GM12878 (cell line): ENCODE results near the gene FOXO3. TPM values are rescaled to one million over a fixed set of nuclear protein-coding genes. Genes with fewer than 3 reads are reported as not detected.

ENCODE experiments used
- ATAC-seq: fragments of 200-7000 bp; cut with Tn5 transposase; 3 replicates; pipeline ENCODE4 v1.9.1; 2020; ENCODE audit warnings: mild to moderate bottlenecking, moderate library complexity
- BruUV-seq: library from RNA; stranded (reverse); fragments of 400-500 nt; replicated peaks from 2 replicates; lab custom pipeline; 2021; lab: Mats Ljungman, UMichigan
- CTCF ChIA-PET: fragments of 300-600 bp; sonication (Branson Sonifier 250); formaldehyde crosslinking; extraction: SDS; loops from one replicate; lab custom pipeline; 2021; ENCODE audit warnings: inconsistent platforms; lab: Yijun Ruan, JAX
- POLR2A ChIA-PET: fragments of 350-600 bp; formaldehyde crosslinking; extraction: SDS; loops from one replicate; lab custom pipeline; 2021; ENCODE audit warnings: inconsistent platforms; lab: Charles Lee
- RAD21 ChIA-PET: fragments of 300-600 bp; sonication (Branson Sonifier 250); formaldehyde crosslinking; loops from one replicate; lab custom pipeline; 2023; ENCODE audit warnings: antibody characterized with exemption; ENCODE audit not compliant: unreplicated experiment; lab: Charles Lee
- SMC1A ChIA-PET: fragments of 300-600 bp; sonication (Branson Sonifier 250); formaldehyde crosslinking; loops from one replicate; lab custom pipeline; 2023; ENCODE audit not compliant: unreplicated experiment, uncharacterized antibody; lab: Charles Lee
- DNase-seq: peaks from one replicate; pipeline ENCODE4 v3.0.0-alpha.2; 2011; ENCODE audit warnings: low read depth, low spot score
- FAIRE-seq: peaks from 3 replicates; lab custom pipeline; 2011; peaks lifted over from hg19 to GRCh38; lab: Jason Lieb, UNC
- H2AFZ ChIP-seq: 2 replicates; pipeline ENCODE4 v1.6.0; 2011; ENCODE audit warnings: low read depth, low read length, control low read depth; ENCODE audit not compliant: control insufficient read depth
- H3K27ac ChIP-seq: 2 replicates; pipeline ENCODE4 v1.5.1; 2011; ENCODE audit warnings: control low read depth; ENCODE audit not compliant: control insufficient read depth, insufficient read depth
- H3K27me3 ChIP-seq, 2 experiments: replicated peaks in 1 of 2; 2 replicates each; pipeline versions ENCODE4 v1.6.0 to v1.6.1; 2011; ENCODE audit warnings: low read length in 1 of 2; ENCODE audit not compliant: control insufficient read depth in 2 of 2, insufficient read depth in 2 of 2
- H3K36me3 ChIP-seq, 2 experiments: 2 replicates each; pipeline ENCODE4 v1.5.1; 2011; ENCODE audit warnings: low read length in 1 of 2; ENCODE audit not compliant: control insufficient read depth in 2 of 2, insufficient read depth in 2 of 2
- H3K4me1 ChIP-seq: 2 replicates; pipeline ENCODE4 v1.6.1; 2011; ENCODE audit warnings: mild to moderate bottlenecking, low read length, moderate library complexity, mixed read lengths; ENCODE audit not compliant: control insufficient read depth, insufficient read depth
- H3K4me2 ChIP-seq: 2 replicates; pipeline ENCODE4 v1.6.0; 2011; ENCODE audit warnings: control low read depth; ENCODE audit not compliant: control insufficient read depth, insufficient read depth
- H3K4me3 ChIP-seq: fragments of 200-600 bp; sonication (generic); 2 replicates; pipeline ENCODE4 v1.5.1; 2016
- H3K79me2 ChIP-seq: 2 replicates; pipeline ENCODE4 v1.6.0; 2011; ENCODE audit warnings: low read length; ENCODE audit not compliant: control insufficient read depth, insufficient read depth
- H3K9ac ChIP-seq: 2 replicates; pipeline ENCODE4 v1.8.0; 2011; ENCODE audit warnings: low read length, control low read depth, mixed read lengths; ENCODE audit not compliant: control insufficient read depth, insufficient read depth
- H3K9me3 ChIP-seq: replicated peaks from 3 replicates; pipeline ENCODE4 v1.5.1; 2011; ENCODE audit warnings: mild to moderate bottlenecking, low read length; ENCODE audit not compliant: control insufficient read depth, insufficient read depth
- H4K20me1 ChIP-seq: 2 replicates; pipeline ENCODE4 v1.6.0; 2011; ENCODE audit not compliant: control insufficient read depth, insufficient read depth
- CBFB ChIP-seq: IDR thresholded peaks from 2 replicates; pipeline ENCODE4 v1.6.1; 2016; ENCODE audit warnings: antibody characterized with exemption, low read depth
- DPF2 ChIP-seq: fragments of 450-650 bp; IDR thresholded peaks from 2 replicates; pipeline ENCODE4 v1.6.1; 2017; ENCODE audit warnings: mild to moderate bottlenecking
- FOS ChIP-seq: IDR thresholded peaks from 3 replicates; pipeline ENCODE4 v1.6.1; 2011; ENCODE audit warnings: borderline replicate concordance; ENCODE audit not compliant: insufficient read length; ENCODE audit errors: extremely low read depth
- KLF5 ChIP-seq: fragments of 450-650 bp; IDR thresholded peaks from 2 replicates; pipeline ENCODE4 v1.6.1; 2014; ENCODE audit warnings: mild to moderate bottlenecking; ENCODE audit not compliant: partially characterized antibody
- PML ChIP-seq: IDR thresholded peaks from 2 replicates; pipeline ENCODE4 v1.6.1; 2012; ENCODE audit warnings: low read length, inconsistent platforms
- RB1 ChIP-seq: fragments of 450-650 bp; formaldehyde crosslinking; IDR thresholded peaks from 2 replicates; pipeline ENCODE4 v1.6.1; 2017; ENCODE audit warnings: mild to moderate bottlenecking, borderline replicate concordance
- RCOR1 ChIP-seq: conservative IDR thresholded peaks from 2 replicates; pipeline ENCODE4 v1.6.1; 2012; ENCODE audit warnings: low read depth, low read length, improper control_type of control experiment
- RFX5 ChIP-seq: IDR thresholded peaks from 2 replicates; pipeline ENCODE4 v1.6.1; 2011; ENCODE audit warnings: low read depth, low read length, improper control_type of control experiment
- TARDBP ChIP-seq: IDR thresholded peaks from 2 replicates; pipeline ENCODE4 v1.6.1; 2016; ENCODE audit warnings: borderline replicate concordance
- YY1 ChIP-seq: IDR thresholded peaks from 2 replicates; pipeline ENCODE4 v1.6.1; 2011; ENCODE audit warnings: low read depth, mild to moderate bottlenecking, low read length
- ZSCAN29 ChIP-seq: fragments of 450-650 bp; IDR thresholded peaks from 2 replicates; pipeline ENCODE4 v1.6.1; 2017; ENCODE audit warnings: mild to moderate bottlenecking, moderate library complexity
- WGBS: methylation state at CpG from one replicate; pipeline ENCODE4 v1.1.6; 2016; ENCODE audit warnings: low lambda C conversion rate; ENCODE audit not compliant: insufficient replicate concordance, insufficient coverage; ENCODE audit errors: missing lambda C conversion rate; 5-methylcytosine and 5-hydroxymethylcytosine counted together
- in situ Hi-C: fragments of 300-500 bp; cut with MboI; formaldehyde crosslinking; loops from 9 replicates; pipeline ENCODE4 v1.14.3; 2018; ENCODE audit warnings: mixed read lengths
- intact Hi-C: fragments of 100-400 bp; cut with micrococcal nuclease; formaldehyde crosslinking; loops from one replicate; pipeline ENCODE4 v1.14.2; 2022; ENCODE audit not compliant: unreplicated experiment
- polyA plus RNA-seq, 11 experiments: library from polyadenylated mRNA; depleted of rRNA in 4 of 11; unstranded in 6 of 11; stranded (reverse) in 5 of 11; fragments of >200 nt; fragmentation: Nextera tagmentation in 4 of 11; fragmentation: Illumina TruSeq in 1 of 11; extraction: Ambion mirVana in 4 of 11; extraction: Trizol in 1 of 11; gene quantifications; 1 replicate in 1 of 11; 2 replicates in 10 of 11; pipeline versions ENCODE4 v1.2.1 to v1.2.3, GENCODE V29; 2011 to 2016; ENCODE audit warnings: inconsistent platforms in 2 of 11, missing spikeins in 2 of 11, low read depth in 1 of 11
- total RNA-seq, 4 experiments: library from RNA; depleted of rRNA in 3 of 4; stranded (reverse); fragments of >200 nt in 3 of 4; fragmentation: Illumina TruSeq in 1 of 4; extraction: Trizol in 1 of 4; gene quantifications; 2 replicates each; pipeline versions ENCODE4 v1.2.1 to v1.2.3, GENCODE V29; 2013 to 2021
- TF ChIP-seq, protein P1 (sequence below): fragments of 450-650 bp; IDR thresholded peaks from 2 replicates; pipeline ENCODE4 v1.6.1; 2017; ENCODE audit warnings: antibody characterized with exemption, mild to moderate bottlenecking, moderate library complexity
- TF ChIP-seq, protein P2 (sequence below): fragments of 450-650 bp; formaldehyde crosslinking; IDR thresholded peaks from 2 replicates; pipeline ENCODE4 v1.4.0; 2022; ENCODE audit warnings: mild to moderate bottlenecking, moderate library complexity

FOXO3 gene
- total and polyA plus RNA-seq, 10 of the 15 experiments (the other 5 are each of a cell fraction or from before 2014, with no cell fraction given) = 0.82 to 4.5 (median 1.7) TPM

DNA sequence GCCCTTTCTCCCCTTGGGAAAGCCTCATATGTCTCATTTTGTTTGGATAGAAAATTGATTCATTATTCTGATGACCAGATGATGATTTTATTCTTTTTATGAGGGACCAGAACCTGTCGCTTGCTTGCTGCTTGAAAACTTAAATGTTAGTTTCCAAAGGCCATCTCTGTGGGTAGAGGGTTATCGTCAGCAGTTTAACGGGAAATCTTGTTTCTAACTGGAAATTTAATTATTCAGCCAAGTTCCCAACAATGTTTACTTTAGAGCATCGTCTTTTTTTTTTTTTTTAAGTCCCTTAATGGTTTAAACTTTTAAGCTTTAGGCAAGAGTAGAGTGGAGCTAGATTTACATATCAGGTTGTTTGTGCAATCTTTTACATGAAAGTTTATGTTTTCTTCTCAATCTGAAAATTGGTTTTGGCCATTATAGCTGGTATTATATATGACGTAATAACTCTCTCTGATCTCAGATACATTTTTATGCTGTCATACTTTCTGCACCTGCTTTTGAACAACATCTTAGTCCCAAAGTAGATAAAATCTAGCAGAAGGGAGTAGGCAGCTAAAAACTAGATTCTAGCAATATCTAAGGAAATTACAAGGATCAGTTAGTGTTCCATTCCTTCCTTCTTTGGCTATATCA is 93.9 kb downstream of the FOXO3 start (continued):
- TF ChIP-seq, protein P1, sequence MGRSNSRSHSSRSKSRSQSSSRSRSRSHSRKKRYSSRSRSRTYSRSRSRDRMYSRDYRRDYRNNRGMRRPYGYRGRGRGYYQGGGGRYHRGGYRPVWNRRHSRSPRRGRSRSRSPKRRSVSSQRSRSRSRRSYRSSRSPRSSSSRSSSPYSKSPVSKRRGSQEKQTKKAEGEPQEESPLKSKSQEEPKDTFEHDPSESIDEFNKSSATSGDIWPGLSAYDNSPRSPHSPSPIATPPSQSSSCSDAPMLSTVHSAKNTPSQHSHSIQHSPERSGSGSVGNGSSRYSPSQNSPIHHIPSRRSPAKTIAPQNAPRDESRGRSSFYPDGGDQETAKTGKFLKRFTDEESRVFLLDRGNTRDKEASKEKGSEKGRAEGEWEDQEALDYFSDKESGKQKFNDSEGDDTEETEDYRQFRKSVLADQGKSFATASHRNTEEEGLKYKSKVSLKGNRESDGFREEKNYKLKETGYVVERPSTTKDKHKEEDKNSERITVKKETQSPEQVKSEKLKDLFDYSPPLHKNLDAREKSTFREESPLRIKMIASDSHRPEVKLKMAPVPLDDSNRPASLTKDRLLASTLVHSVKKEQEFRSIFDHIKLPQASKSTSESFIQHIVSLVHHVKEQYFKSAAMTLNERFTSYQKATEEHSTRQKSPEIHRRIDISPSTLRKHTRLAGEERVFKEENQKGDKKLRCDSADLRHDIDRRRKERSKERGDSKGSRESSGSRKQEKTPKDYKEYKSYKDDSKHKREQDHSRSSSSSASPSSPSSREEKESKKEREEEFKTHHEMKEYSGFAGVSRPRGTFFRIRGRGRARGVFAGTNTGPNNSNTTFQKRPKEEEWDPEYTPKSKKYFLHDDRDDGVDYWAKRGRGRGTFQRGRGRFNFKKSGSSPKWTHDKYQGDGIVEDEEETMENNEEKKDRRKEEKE = no peak
- TF ChIP-seq RCOR1 (no peak), PML (no peak), ZSCAN29 (no peak)

DNA sequence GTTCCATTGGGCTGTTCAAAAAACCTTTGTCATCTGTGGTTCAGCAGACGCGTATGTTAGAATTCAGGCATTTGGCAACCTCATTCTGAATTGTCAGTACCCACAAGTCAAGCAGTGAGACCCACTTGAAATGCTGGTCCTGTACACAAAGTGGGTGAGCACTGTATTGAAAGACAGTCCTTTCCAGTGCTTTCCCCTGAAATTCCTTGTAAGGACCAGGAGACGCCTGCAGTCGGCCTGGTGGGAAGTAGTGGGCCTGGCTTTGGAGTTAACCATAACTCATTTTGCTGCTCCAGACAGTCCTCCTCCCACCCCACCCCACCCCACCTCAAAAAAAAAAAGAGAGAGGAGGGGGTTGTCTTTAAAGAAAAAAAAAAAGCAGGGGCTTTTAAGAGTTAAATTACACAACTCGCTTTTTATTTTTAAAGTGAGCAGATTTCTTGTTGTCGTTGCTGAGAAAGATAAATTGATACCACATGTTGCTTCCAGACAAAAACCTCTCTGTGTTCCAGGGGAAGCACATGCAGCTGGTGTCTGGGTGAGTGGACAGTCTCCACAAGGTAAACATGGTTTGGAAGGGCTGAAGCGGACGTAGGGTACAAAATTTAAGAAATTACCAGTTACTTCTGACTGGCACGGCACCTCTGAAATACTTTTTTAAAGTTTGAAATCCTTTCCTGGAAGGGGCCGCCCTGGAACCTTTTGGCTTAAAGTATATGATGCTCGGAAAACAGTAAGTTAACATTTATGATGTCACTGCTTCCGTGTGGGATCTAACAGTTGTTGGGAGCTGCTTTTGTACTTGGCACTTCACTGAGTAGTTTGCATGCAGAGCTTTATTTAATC is 95.3 kb downstream of the FOXO3 start:
- CTCF ChIA-PET = no interaction called here
- FAIRE-seq = no peak

More for the DNA sequence above, 95.3 kb downstream of the FOXO3 start:
- RAD21 ChIA-PET = no interaction called here
- POLR2A ChIA-PET = no interaction called here
- Histone ChIP-seq H3K9me3 (no peaks in the 10 kb centered on the region), H3K4me3 (no peak overlapping the region), H3K27ac (no peak overlapping the region), H3K9ac (no peak overlapping the region), H3K4me1 (no peaks in the 10 kb centered on the region), H3K4me2 (no peak overlapping the region), H3K27me3 (no peaks in the 10 kb centered on the region), H4K20me1 (no peaks in the 10 kb centered on the region; the same call in 1 of the 2 replicates), H3K79me2 (no peaks in the 10 kb centered on the region; the same call in 1 of the 2 replicates), H2AFZ (no peak overlapping the region), H3K36me3 (no peaks in the 10 kb centered on the region; a peak in 1 of 4 replicates)
- intact Hi-C loops = no loop called here
- in situ Hi-C loops = no loop called here
- 96% methylated on average over 12 of the region's 12 CpGs for WGBS
- DNase-seq (no peak), ATAC-seq (no peak)
- BruUV-seq = no TSS peak
- TF ChIP-seq CBFB (no peak), DPF2 (no peak), RB1 (no peak), PML (no peak), KLF5 (no peak), RFX5 (no peak), TARDBP (no peak), FOS (no peak), YY1 (no peak)
- TF ChIP-seq, protein P2, sequence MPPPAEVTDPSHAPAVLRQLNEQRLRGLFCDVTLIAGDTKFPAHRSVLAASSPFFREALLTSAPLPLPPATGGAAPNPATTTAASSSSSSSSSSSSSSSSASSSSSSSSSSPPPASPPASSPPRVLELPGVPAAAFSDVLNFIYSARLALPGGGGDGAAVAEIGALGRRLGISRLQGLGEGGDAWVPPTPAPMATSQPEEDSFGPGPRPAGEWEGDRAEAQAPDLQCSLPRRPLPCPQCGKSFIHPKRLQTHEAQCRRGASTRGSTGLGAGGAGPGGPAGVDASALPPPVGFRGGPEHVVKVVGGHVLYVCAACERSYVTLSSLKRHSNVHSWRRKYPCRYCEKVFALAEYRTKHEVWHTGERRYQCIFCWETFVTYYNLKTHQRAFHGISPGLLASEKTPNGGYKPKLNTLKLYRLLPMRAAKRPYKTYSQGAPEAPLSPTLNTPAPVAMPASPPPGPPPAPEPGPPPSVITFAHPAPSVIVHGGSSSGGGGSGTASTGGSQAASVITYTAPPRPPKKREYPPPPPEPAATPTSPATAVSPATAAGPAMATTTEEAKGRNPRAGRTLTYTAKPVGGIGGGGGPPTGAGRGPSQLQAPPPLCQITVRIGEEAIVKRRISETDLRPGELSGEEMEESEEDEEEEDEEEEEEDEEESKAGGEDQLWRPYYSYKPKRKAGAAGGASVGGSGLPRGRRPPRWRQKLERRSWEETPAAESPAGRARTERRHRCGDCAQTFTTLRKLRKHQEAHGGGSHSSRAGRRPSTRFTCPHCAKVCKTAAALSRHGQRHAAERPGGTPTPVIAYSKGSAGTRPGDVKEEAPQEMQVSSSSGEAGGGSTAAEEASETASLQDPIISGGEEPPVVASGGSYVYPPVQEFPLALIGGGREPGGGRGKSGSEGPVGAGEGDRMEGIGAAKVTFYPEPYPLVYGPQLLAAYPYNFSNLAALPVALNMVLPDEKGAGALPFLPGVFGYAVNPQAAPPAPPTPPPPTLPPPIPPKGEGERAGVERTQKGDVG (CRISPR knock-in tag) = no peak
- SMC1A ChIA-PET = interaction anchor here (1.7 kb wide), 1 partner anchor 90 kb away, joined by 3 read pairs; no protein-coding TSS in a partner anchor
